H9 (cell line): ENCODE results near the gene OVOL1. TPM values are rescaled to one million over a fixed set of nuclear protein-coding genes. Genes with fewer than 3 reads are reported as not detected.

Experiments used
- DNase-seq: peaks from one replicate; pipeline ENCODE4 v3.0.0-alpha.2; 2017
- H2AFZ ChIP-seq: one replicate; pipeline ENCODE4 v1.6.1; 2013; ENCODE audit warnings: mild to moderate bottlenecking, low read length, control low read depth, moderate library complexity
- H2AK5ac ChIP-seq: 2 replicates; pipeline ENCODE4 v1.6.1; 2013; ENCODE audit warnings: low read length, control low read depth, mixed read lengths; ENCODE audit not compliant: insufficient read length
- H2BK120ac ChIP-seq: one replicate; pipeline ENCODE4 v1.6.1; 2013; ENCODE audit warnings: low read depth, mild to moderate bottlenecking, low read length, control low read depth, inconsistent platforms; ENCODE audit not compliant: poor library complexity, severe bottlenecking
- H2BK12ac ChIP-seq: 2 replicates; pipeline ENCODE4 v1.6.1; 2013; ENCODE audit warnings: low read length, control low read depth, mixed read lengths, low read depth; ENCODE audit not compliant: insufficient read length
- H2BK15ac ChIP-seq: 2 replicates; pipeline ENCODE4 v1.6.1; 2013; ENCODE audit warnings: low read depth, low read length, control low read depth
- H2BK20ac ChIP-seq: one replicate; pipeline ENCODE4 v1.6.1; 2013; ENCODE audit warnings: low read depth, mild to moderate bottlenecking, low read length, control low read depth, inconsistent platforms; ENCODE audit not compliant: poor library complexity, severe bottlenecking
- H2BK5ac ChIP-seq: 2 replicates; pipeline ENCODE4 v1.6.1; 2013; ENCODE audit warnings: low read length, control low read depth, mixed read lengths; ENCODE audit not compliant: insufficient read length
- H3K14ac ChIP-seq: 2 replicates; pipeline ENCODE4 v1.6.1; 2013; ENCODE audit warnings: low read length, control low read depth; ENCODE audit not compliant: insufficient read depth
- H3K18ac ChIP-seq: 2 replicates; pipeline ENCODE4 v1.6.1; 2013; ENCODE audit warnings: low read depth, mild to moderate bottlenecking, mixed read lengths, low read length, control low read depth; ENCODE audit not compliant: insufficient read length
- H3K23ac ChIP-seq: 2 replicates; pipeline ENCODE4 v1.6.1; 2013; ENCODE audit warnings: low read length, control low read depth, mixed read lengths, low read depth; ENCODE audit not compliant: insufficient read length
- H3K23me2 ChIP-seq: 2 replicates; pipeline ENCODE4 v1.6.1; 2013; ENCODE audit warnings: low read depth, mild to moderate bottlenecking, mixed read lengths, low read length, control low read depth; ENCODE audit not compliant: insufficient read length, poor library complexity, severe bottlenecking
- H3K27ac ChIP-seq: 2 replicates; pipeline ENCODE4 v1.5.1; 2013; ENCODE audit warnings: low read length, control low read depth, mixed read lengths, low read depth; ENCODE audit not compliant: insufficient read length
- H3K27me3 ChIP-seq: 2 replicates; pipeline ENCODE4 v1.6.1; 2013; ENCODE audit warnings: low read length, control low read depth, inconsistent platforms; ENCODE audit not compliant: insufficient read depth
- H3K4ac ChIP-seq: 2 replicates; pipeline ENCODE4 v1.6.1; 2013; ENCODE audit warnings: low read depth, mild to moderate bottlenecking, control low read depth, inconsistent platforms, low read length, moderate library complexity
- H3K4me1 ChIP-seq: 2 replicates; pipeline ENCODE4 v1.6.1; 2013; ENCODE audit warnings: low read length, control low read depth, inconsistent platforms; ENCODE audit not compliant: insufficient read depth
- H3K4me2 ChIP-seq: 2 replicates; pipeline ENCODE4 v1.6.1; 2013; ENCODE audit warnings: low read length, control low read depth, mixed read lengths; ENCODE audit not compliant: insufficient read length, insufficient read depth
- H3K56ac ChIP-seq: 2 replicates; pipeline ENCODE4 v1.6.1; 2013; ENCODE audit warnings: low read depth, mild to moderate bottlenecking, mixed read lengths, low read length, control low read depth; ENCODE audit not compliant: insufficient read length
- H3K79me1 ChIP-seq: 2 replicates; pipeline ENCODE4 v1.6.1; 2013; ENCODE audit warnings: low read depth, mild to moderate bottlenecking, moderate library complexity, low read length, control low read depth, inconsistent platforms; ENCODE audit not compliant: insufficient read depth, poor library complexity, severe bottlenecking
- H3K79me2 ChIP-seq: 2 replicates; pipeline ENCODE4 v1.6.1; 2013; ENCODE audit warnings: low read length, control low read depth, inconsistent platforms; ENCODE audit not compliant: insufficient read depth
- H3K9ac ChIP-seq: 2 replicates; pipeline ENCODE4 v1.6.1; 2013; ENCODE audit warnings: low read length, control low read depth, mixed read lengths; ENCODE audit not compliant: insufficient read length; ENCODE audit errors: extremely low read depth
- H3K9me3 ChIP-seq: one replicate; pipeline ENCODE4 v1.6.1; 2013; ENCODE audit warnings: low read depth, low read length, inconsistent platforms; ENCODE audit not compliant: control insufficient read depth
- H3T11ph ChIP-seq: one replicate; pipeline ENCODE4 v1.6.1; 2013; ENCODE audit warnings: mild to moderate bottlenecking, low read length, control low read depth, inconsistent platforms
- H4K20me1 ChIP-seq: one replicate; pipeline ENCODE4 v1.6.1; 2013; ENCODE audit not compliant: control insufficient read depth, insufficient read length, insufficient read depth
- H4K5ac ChIP-seq: 2 replicates; pipeline ENCODE4 v1.6.1; 2013; ENCODE audit warnings: low read depth, mild to moderate bottlenecking, mixed read lengths, low read length, control low read depth; ENCODE audit not compliant: insufficient read length
- H4K8ac ChIP-seq: replicated peaks from 2 replicates; pipeline ENCODE4 v1.6.1; 2013; ENCODE audit warnings: low read length, control low read depth, mixed read lengths, low read depth; ENCODE audit not compliant: insufficient read length
- H4K91ac ChIP-seq: 2 replicates; pipeline ENCODE4 v1.6.1; 2013; ENCODE audit warnings: low read depth, mild to moderate bottlenecking, moderate library complexity, mixed read lengths, low read length, control low read depth; ENCODE audit not compliant: insufficient read length
- H3K27ac Mint-ChIP-seq, 3 experiments: 2 replicates in 2 of 3; 3 replicates in 1 of 3; pipeline ENCODE4 v1.8.0; 2020 to 2021; ENCODE audit warnings: mixed read lengths in 3 of 3, mild to moderate bottlenecking in 1 of 3, moderate library complexity in 1 of 3
- H3K27me3 Mint-ChIP-seq: 2 replicates; pipeline ENCODE4 v1.8.0; 2021; ENCODE audit warnings: low read depth, mild to moderate bottlenecking, moderate library complexity, mixed read lengths
- H3K36me3 Mint-ChIP-seq, 3 experiments: 2 replicates in 2 of 3; 3 replicates in 1 of 3; pipeline ENCODE4 v1.8.0; 2020 to 2021; ENCODE audit warnings: low read depth in 3 of 3, mixed read lengths in 3 of 3; ENCODE audit not compliant: insufficient read depth in 1 of 3
- H3K4me1 Mint-ChIP-seq, 2 experiments: 2 replicates each; pipeline ENCODE4 v1.8.0; 2020; ENCODE audit warnings: mixed read lengths in 2 of 2
- H3K4me3 Mint-ChIP-seq, 2 experiments: 2 replicates in 1 of 2; 3 replicates in 1 of 2; pipeline ENCODE4 v1.8.0; 2020 to 2021; ENCODE audit warnings: mild to moderate bottlenecking in 2 of 2, mixed read lengths in 2 of 2, moderate library complexity in 1 of 2
- H3K9me3 Mint-ChIP-seq, 2 experiments: 2 replicates in 1 of 2; 3 replicates in 1 of 2; pipeline ENCODE4 v1.8.0; 2020; ENCODE audit warnings: mild to moderate bottlenecking in 2 of 2, mixed read lengths in 2 of 2, moderate library complexity in 1 of 2
- WGBS: extraction: QIAGEN DNeasy Blood & Tissue Kit; methylation state at CpG from one replicate; pipeline ENCODE4 v1.1.7; 2013; ENCODE audit warnings: missing lambda C conversion rate, low lambda C conversion rate, mixed read lengths; ENCODE audit not compliant: insufficient read length; ENCODE audit errors: extremely low coverage; 5-methylcytosine and 5-hydroxymethylcytosine counted together
- total RNA-seq: library from RNA; stranded (reverse); gene quantifications from 2 replicates; pipeline ENCODE4 v1.2.1, GENCODE V29; 2021
- TF ChIP-seq, protein P1 (sequence below): fragments of 200-600 bp; sonication (generic); conservative IDR thresholded peaks from 3 replicates; pipeline ENCODE4 v1.8.0; 2021; ENCODE audit warnings: antibody characterized with exemption, mild to moderate bottlenecking

Gene OVOL1
- total RNA-seq, 1 experiment from 2014 or later: 5.1 TPM

DNA sequence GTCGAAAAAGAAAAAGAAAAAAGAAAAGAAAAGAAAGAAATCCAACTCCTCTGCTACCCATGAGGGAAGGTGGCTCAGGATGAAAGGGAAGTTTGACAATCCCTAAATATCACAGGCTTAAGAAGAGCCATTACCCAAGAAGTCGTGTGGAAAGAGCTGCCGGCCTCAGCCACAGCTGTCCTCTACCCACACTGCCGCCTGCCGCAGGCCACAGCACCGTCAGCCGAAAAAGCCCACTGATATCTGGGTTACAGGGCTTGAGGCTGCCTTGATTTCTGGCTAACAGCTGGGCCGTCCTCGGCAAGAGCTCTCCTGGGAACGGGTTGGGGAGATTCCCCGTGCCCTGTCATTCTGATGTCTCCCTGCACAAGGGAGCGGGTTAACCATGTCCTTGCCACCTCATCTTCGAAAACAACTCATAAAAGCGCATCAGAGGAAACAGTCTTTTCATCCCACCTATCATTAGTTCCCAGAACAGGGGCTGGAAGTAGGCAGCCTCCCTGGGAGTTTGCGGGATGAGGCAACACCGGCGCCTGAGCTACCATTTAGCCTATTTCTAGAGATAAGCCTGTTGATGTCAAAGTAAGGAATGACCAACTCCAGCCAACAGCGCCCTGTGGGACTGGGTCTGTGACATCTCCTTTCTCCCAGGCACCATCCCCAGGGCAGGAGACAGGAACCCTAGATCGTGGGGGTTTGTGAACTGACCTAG, 25.1 kb downstream of the OVOL1 start:
- Histone ChIP-seq H3K79me1 (no peaks in the 10 kb centered on the region), H4K8ac (no peak overlapping the region), H4K5ac (no peak overlapping the region), H2AK5ac (no peak overlapping the region), H3K4me1 (no peaks in the 10 kb centered on the region), H3K27ac (no peak overlapping the region), H2BK12ac (no peak overlapping the region), H3K23ac (no peak overlapping the region), H2AFZ (no peak overlapping the region), H3K23me2 (no peaks in the 10 kb centered on the region), H3K27me3 (no peaks in the 10 kb centered on the region), H3K14ac (no peak overlapping the region), H3K79me2 (no peaks in the 10 kb centered on the region), H3K4ac (no peak overlapping the region), H3T11ph (no peak overlapping the region), H3K4me2 (no peak overlapping the region), H3K56ac (no peak overlapping the region), H3K18ac (no peak overlapping the region), H2BK120ac (no peak overlapping the region), H2BK20ac (no peak overlapping the region), H4K20me1 (no peaks in the 10 kb centered on the region), H3K9ac (no peak overlapping the region), H2BK5ac (no peak overlapping the region), H4K91ac (no peak overlapping the region), H2BK15ac (no peak overlapping the region), H3K9me3 (no peaks in the 10 kb centered on the region)
- H3K27ac Mint-ChIP-seq: no peak overlapping the region
- H3K36me3 Mint-ChIP-seq: no peaks in the 10 kb centered on the region; a peak in 1 of 7 replicates
- H3K9me3 Mint-ChIP-seq: no peaks in the 10 kb centered on the region
- WGBS: no CpG with 5 or more reads among the region's 19 CpGs
- H3K4me1 Mint-ChIP-seq: no peaks in the 10 kb centered on the region
- TF ChIP-seq, protein P1, sequence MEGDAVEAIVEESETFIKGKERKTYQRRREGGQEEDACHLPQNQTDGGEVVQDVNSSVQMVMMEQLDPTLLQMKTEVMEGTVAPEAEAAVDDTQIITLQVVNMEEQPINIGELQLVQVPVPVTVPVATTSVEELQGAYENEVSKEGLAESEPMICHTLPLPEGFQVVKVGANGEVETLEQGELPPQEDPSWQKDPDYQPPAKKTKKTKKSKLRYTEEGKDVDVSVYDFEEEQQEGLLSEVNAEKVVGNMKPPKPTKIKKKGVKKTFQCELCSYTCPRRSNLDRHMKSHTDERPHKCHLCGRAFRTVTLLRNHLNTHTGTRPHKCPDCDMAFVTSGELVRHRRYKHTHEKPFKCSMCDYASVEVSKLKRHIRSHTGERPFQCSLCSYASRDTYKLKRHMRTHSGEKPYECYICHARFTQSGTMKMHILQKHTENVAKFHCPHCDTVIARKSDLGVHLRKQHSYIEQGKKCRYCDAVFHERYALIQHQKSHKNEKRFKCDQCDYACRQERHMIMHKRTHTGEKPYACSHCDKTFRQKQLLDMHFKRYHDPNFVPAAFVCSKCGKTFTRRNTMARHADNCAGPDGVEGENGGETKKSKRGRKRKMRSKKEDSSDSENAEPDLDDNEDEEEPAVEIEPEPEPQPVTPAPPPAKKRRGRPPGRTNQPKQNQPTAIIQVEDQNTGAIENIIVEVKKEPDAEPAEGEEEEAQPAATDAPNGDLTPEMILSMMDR: no peak
- no peak for DNase-seq
- H3K27me3 Mint-ChIP-seq: peaks cover 43% of the 10 kb centered on the region
- H3K4me3 Mint-ChIP-seq: no peak overlapping the region
